OCI-LY1 (cell line): ENCODE data around the gene ZNF606.

Experiments used
- H2AFZ ChIP-seq: fragments of 200-600 bp; sonication (generic), shearing (Covaris generic); 2 replicates; pipeline ENCODE4 v1.6.0; 2014; ENCODE audit warnings: antibody characterized with exemption, mild to moderate bottlenecking, low read length
- H3F3A ChIP-seq: fragments of 200-600 bp; sonication (generic), shearing (Covaris generic); 2 replicates; pipeline ENCODE4 v1.6.0; 2014; ENCODE audit warnings: mild to moderate bottlenecking, antibody characterized with exemption, low read length, moderate library complexity; ENCODE audit not compliant: insufficient read depth
- H3K27ac ChIP-seq: fragments of 200-600 bp; sonication (generic); 2 replicates; pipeline ENCODE4 v1.5.1; 2014; ENCODE audit warnings: low read length, mixed run types, mild to moderate bottlenecking, low read depth; ENCODE audit not compliant: poor library complexity, severe bottlenecking
- H3K27me3 ChIP-seq: fragments of 200-600 bp; sonication (generic); 2 replicates; pipeline ENCODE4 v1.6.0; 2014; ENCODE audit warnings: antibody characterized with exemption, mild to moderate bottlenecking, low read length, moderate library complexity; ENCODE audit not compliant: insufficient read depth
- H3K36me3 ChIP-seq: fragments of 200-600 bp; sonication (generic); 2 replicates; pipeline ENCODE4 v1.6.1; 2014; ENCODE audit warnings: mild to moderate bottlenecking, antibody characterized with exemption, low read length, moderate library complexity, mixed read lengths; ENCODE audit not compliant: insufficient read depth
- H3K4me1 ChIP-seq: fragments of 200-600 bp; sonication (generic); 2 replicates; pipeline ENCODE4 v1.5.1; 2014; ENCODE audit warnings: mild to moderate bottlenecking, low read length, moderate library complexity; ENCODE audit not compliant: insufficient read depth, severe bottlenecking
- H3K4me2 ChIP-seq: fragments of 200-600 bp; sonication (generic), shearing (Covaris generic); 2 replicates; pipeline ENCODE4 v1.6.1; 2014; ENCODE audit warnings: low read length
- H3K4me3 ChIP-seq: fragments of 200-600 bp; sonication (generic); 2 replicates; pipeline ENCODE4 v1.5.1; 2014; ENCODE audit warnings: low read length, low read depth, mild to moderate bottlenecking, mixed read lengths; ENCODE audit not compliant: poor library complexity, severe bottlenecking
- H3K79me2 ChIP-seq: fragments of 200-600 bp; shearing (Covaris generic); 2 replicates; pipeline ENCODE4 v1.6.1; 2016; ENCODE audit warnings: mixed run types, low read length, mixed read lengths; ENCODE audit not compliant: insufficient read depth
- H3K9ac ChIP-seq: fragments of 200-600 bp; sonication (generic), shearing (Covaris generic); 2 replicates; pipeline ENCODE4 v1.6.1; 2014; ENCODE audit warnings: mild to moderate bottlenecking, low read length, mixed read lengths
- H3K9me2 ChIP-seq: fragments of 200-600 bp; sonication (generic), shearing (Covaris generic); 2 replicates; pipeline ENCODE4 v1.6.1; 2014; ENCODE audit warnings: low read depth, mild to moderate bottlenecking, low read length, mixed read lengths
- H3K9me3 ChIP-seq: fragments of 200-600 bp; shearing (Covaris generic); 2 replicates; pipeline ENCODE4 v1.6.1; 2014; ENCODE audit warnings: low read length, mixed read lengths
- H4K20me1 ChIP-seq: fragments of 200-600 bp; sonication (generic), shearing (Covaris generic); 2 replicates; pipeline ENCODE4 v1.6.0; 2016; ENCODE audit warnings: mild to moderate bottlenecking, low read length; ENCODE audit not compliant: insufficient read depth
- EZH2 ChIP-seq: fragments of 200-600 bp; sonication (generic), shearing (Covaris generic); IDR thresholded peaks from 2 replicates; pipeline ENCODE4 v1.8.0; 2017; ENCODE audit warnings: borderline replicate concordance, mixed run types, mild to moderate bottlenecking, antibody characterized with exemption, low read length, moderate library complexity, mixed read lengths
- TF ChIP-seq, protein P1 (sequence below): fragments of 200-600 bp; sonication (generic), shearing (Covaris generic); IDR thresholded peaks from 2 replicates; pipeline ENCODE4 v1.5.1; 2017; ENCODE audit warnings: mild to moderate bottlenecking, antibody characterized with exemption, low read length, moderate library complexity, mixed read lengths

Gene ZNF606

DNA sequence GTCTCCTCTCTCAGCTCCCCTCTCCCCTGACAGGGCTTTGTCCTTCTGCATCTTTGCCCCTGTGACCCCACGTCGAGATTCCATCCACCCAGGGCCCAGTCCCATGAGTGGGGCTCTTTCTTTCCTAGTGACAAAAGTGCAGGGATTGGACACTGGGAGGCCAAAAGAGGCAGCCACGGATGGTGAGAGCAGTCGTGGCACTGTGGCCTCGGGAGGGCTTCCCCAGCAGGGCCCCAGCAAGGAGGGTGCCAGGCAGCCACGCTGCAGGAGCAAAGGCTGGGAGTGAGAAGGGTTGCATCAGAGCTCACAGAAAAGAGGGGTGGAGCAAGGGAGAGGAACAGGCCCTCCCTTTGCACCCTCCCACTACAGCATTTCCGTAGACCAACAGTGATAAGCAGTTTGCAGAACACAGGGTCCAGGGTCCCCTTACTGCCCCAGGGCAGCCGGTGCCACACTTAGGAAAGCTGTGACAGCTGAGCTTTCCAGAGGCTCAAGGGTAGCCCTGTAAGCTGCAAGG lies 36.1 kb upstream of the ZNF606 start:
- TF ChIP-seq EZH2, result no peak
- TF ChIP-seq, protein P1, sequence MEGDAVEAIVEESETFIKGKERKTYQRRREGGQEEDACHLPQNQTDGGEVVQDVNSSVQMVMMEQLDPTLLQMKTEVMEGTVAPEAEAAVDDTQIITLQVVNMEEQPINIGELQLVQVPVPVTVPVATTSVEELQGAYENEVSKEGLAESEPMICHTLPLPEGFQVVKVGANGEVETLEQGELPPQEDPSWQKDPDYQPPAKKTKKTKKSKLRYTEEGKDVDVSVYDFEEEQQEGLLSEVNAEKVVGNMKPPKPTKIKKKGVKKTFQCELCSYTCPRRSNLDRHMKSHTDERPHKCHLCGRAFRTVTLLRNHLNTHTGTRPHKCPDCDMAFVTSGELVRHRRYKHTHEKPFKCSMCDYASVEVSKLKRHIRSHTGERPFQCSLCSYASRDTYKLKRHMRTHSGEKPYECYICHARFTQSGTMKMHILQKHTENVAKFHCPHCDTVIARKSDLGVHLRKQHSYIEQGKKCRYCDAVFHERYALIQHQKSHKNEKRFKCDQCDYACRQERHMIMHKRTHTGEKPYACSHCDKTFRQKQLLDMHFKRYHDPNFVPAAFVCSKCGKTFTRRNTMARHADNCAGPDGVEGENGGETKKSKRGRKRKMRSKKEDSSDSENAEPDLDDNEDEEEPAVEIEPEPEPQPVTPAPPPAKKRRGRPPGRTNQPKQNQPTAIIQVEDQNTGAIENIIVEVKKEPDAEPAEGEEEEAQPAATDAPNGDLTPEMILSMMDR, result no peak
- H3K4me1 ChIP-seq, result no peaks in the 10 kb centered on the region
- no peak overlapping the region for H3K4me3 ChIP-seq
- no peak overlapping the region for H3K27ac ChIP-seq
- H3K27me3 ChIP-seq, result no peaks in the 10 kb centered on the region
- H3K9me3 ChIP-seq, result no peaks in the 10 kb centered on the region
- H3K4me2 ChIP-seq, result no peak overlapping the region
- H3F3A ChIP-seq, result no peaks in the 10 kb centered on the region
- no peak overlapping the region for H3K9ac ChIP-seq
- H3K79me2 ChIP-seq, result no peaks in the 10 kb centered on the region
- no peaks in the 10 kb centered on the region for H3K9me2 ChIP-seq
- no peak overlapping the region for H2AFZ ChIP-seq
- no peaks in the 10 kb centered on the region for H3K36me3 ChIP-seq
- H4K20me1 ChIP-seq, result no peaks in the 10 kb centered on the region

- no peaks in the 10 kb centered on the region for H3K9me3 ChIP-seq
- H3K4me2 ChIP-seq, result no peak overlapping the region
- no peaks in the 10 kb centered on the region for H4K20me1 ChIP-seq
- H3K36me3 ChIP-seq, result no peaks in the 10 kb centered on the region
- H3K4me1 ChIP-seq, result no peaks in the 10 kb centered on the region
- no peak overlapping the region for H3K4me3 ChIP-seq
- no peaks in the 10 kb centered on the region for H3K79me2 ChIP-seq
- no peak for TF ChIP-seq EZH2
- TF ChIP-seq, protein P1, result no peak
- no peaks in the 10 kb centered on the region for H3K9me2 ChIP-seq
- no peak overlapping the region for H3K27ac ChIP-seq
- no peak overlapping the region for H2AFZ ChIP-seq
- H3K27me3 ChIP-seq, result no peaks in the 10 kb centered on the region
- H3F3A ChIP-seq, result no peaks in the 10 kb centered on the region
- no peak overlapping the region for H3K9ac ChIP-seq
Observed at GRCh38 chr19:58037927-58038687, 35.5 kb upstream of the ZNF606 start.

GRCh38 chr19:58035863-58036262 lies 33.2 kb upstream of the ZNF606 start:
- H3K4me1 ChIP-seq, result no peaks in the 10 kb centered on the region
- H3K36me3 ChIP-seq, result no peaks in the 10 kb centered on the region
- H4K20me1 ChIP-seq, result no peaks in the 10 kb centered on the region
- no peaks in the 10 kb centered on the region for H3K9me3 ChIP-seq
- no peaks in the 10 kb centered on the region for H3F3A ChIP-seq
- H3K27me3 ChIP-seq, result no peaks in the 10 kb centered on the region
- no peak for TF ChIP-seq EZH2
- TF ChIP-seq, protein P1, result no peak
- H3K4me3 ChIP-seq, result no peak overlapping the region
- no peak overlapping the region for H2AFZ ChIP-seq
- H3K9ac ChIP-seq, result no peak overlapping the region
- no peaks in the 10 kb centered on the region for H3K9me2 ChIP-seq
- H3K79me2 ChIP-seq, result no peaks in the 10 kb centered on the region
- no peak overlapping the region for H3K27ac ChIP-seq
- no peak overlapping the region for H3K4me2 ChIP-seq
